ENCODE results near the gene CD300A. TPM values are rescaled to one million over a fixed set of nuclear protein-coding genes. Genes with fewer than 3 reads are reported as not detected.

CD300A gene
- total RNA-seq (10 to 100 TPM in 6 of 9 donors, 1 to 10 TPM in 3; 1.6 to 26.6 (median 15.1) TPM), polyA plus RNA-seq (10 to 100 TPM in 1 of 3 donors, 1 to 10 TPM in 2; 7.3 to 11.7 (median 8.5) TPM)
- long read RNA-seq, donor 1, partial matches to known transcripts, result 0 of 1 reads
- long read RNA-seq, donor 1, other reads (novel, unspliced or antisense), result 0 of 1 reads
- long read RNA-seq, donor 2, partial matches to known transcripts, result 0 of 2 reads
- long read RNA-seq, donor 2, other reads (novel, unspliced or antisense), result 0 of 2 reads
- long read RNA-seq, donor 3, result 0 reads
- long read RNA-seq, donor 4, transcript CD300A-202 (7 exons, 1,858 nt), result major isoform, 10 of 15 reads
- long read RNA-seq, donor 4, partial matches to known transcripts, result 1 of 15 reads
- long read RNA-seq, donor 4, other reads (novel, unspliced or antisense), result 2 of 15 reads
- long read RNA-seq, donor 5, transcript CD300A-202 (7 exons, 1,858 nt), result major isoform, 11 of 18 reads
- long read RNA-seq, donor 5, partial matches to known transcripts, result 0 of 18 reads
- long read RNA-seq, donor 5, other reads (novel, unspliced or antisense), result 4 of 18 reads
- long read RNA-seq, donor 6, transcript CD300A-202 (7 exons, 1,858 nt), result major isoform, 6 of 8 reads
- long read RNA-seq, donor 6, partial matches to known transcripts, result 0 of 8 reads
- long read RNA-seq, donor 6, other reads (novel, unspliced or antisense), result 2 of 8 reads
- long read RNA-seq, donor 7, result 0 reads
- long read RNA-seq, donor 8, partial matches to known transcripts, result 0 of 2 reads
- long read RNA-seq, donor 8, other reads (novel, unspliced or antisense), result 0 of 2 reads
- long read RNA-seq, donor 9, result 0 reads
- long read RNA-seq, donor 10, partial matches to known transcripts, result 0 of 1 reads
- long read RNA-seq, donor 10, other reads (novel, unspliced or antisense), result 0 of 1 reads

DNA sequence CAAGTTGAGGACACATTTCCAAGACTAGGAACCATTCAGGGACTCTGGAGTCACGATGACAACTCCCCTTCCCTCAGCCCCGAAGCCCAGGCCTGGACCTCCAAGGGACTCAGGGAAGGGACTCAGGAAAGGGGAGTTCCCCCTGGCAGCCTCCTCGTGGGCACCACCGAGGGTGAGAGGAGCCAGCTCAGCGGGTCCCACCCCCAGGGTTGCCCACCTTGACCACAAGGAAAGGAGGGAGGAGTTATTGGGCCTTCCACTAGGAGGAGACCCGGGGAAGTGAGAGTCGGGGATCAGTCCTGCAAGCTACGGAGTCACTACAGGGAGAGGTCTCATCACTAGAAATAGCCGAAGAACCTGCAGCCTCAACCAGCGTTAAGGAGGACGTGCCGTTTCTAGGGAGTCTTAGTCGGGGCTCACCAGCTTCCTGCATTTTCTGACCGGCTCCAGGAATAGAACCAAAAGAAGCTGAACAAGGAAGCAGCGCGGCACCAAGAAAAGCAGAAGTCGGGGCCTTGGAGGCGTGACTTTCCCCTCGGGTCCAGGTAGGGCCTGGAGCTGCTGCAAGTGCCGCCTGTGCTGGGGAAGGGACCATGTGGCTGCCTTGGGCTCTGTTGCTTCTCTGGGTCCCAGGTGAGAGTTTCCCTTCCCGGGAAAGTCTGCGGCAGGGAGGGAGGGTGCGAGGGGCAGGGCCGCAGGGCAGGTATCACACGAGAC is at the start of gene CD300A:
CD300A (plus strand) TSS at position 524 of the 717 bp plus-strand sequence; CDS start at position 594, 70 bp downstream.
- Histone ChIP-seq H3K4me3 (peak within 1 kb of the TSS in 1 of 4 donors; percentile 43), H3K27me3 (peaks cover 15% of the 10 kb centered on the region), H3K27ac (peak within 1 kb of the TSS; percentile 34 to 82 (median 41)), H3K4me1 (replicated peaks in 1 of 2) (no peaks in the 10 kb centered on the region), H3K36me3 (replicated peaks in 1 of 2) (no peaks in the 10 kb centered on the region), H3K9me3 (replicated peaks in 1 of 3) (no peaks in the 10 kb centered on the region)
- peak in 6 of 7 donors; percentile 38 to 71 (median 50) for DNase-seq
- intact Hi-C loops (cut with DNase I), result no loop called here
- WGBS, 4 donors, result 29 to 40% (median 31%) methylated on average over 23 to 25 of the region's 25 CpGs
- TF ChIP-seq POLR2A (IDR thresholded peaks at IDR 0.05), result no peak
- TF ChIP-seq, protein P1, sequence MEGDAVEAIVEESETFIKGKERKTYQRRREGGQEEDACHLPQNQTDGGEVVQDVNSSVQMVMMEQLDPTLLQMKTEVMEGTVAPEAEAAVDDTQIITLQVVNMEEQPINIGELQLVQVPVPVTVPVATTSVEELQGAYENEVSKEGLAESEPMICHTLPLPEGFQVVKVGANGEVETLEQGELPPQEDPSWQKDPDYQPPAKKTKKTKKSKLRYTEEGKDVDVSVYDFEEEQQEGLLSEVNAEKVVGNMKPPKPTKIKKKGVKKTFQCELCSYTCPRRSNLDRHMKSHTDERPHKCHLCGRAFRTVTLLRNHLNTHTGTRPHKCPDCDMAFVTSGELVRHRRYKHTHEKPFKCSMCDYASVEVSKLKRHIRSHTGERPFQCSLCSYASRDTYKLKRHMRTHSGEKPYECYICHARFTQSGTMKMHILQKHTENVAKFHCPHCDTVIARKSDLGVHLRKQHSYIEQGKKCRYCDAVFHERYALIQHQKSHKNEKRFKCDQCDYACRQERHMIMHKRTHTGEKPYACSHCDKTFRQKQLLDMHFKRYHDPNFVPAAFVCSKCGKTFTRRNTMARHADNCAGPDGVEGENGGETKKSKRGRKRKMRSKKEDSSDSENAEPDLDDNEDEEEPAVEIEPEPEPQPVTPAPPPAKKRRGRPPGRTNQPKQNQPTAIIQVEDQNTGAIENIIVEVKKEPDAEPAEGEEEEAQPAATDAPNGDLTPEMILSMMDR (IDR thresholded peaks at IDR 0.05), result no peak

GRCh38 chr17:74417178-74418045 is 49.0 kb upstream of the CD300A start:
- WGBS, 4 donors, result 67 to 81% (median 74%) methylated on average over 10 to 12 of the region's 12 CpGs

DNA sequence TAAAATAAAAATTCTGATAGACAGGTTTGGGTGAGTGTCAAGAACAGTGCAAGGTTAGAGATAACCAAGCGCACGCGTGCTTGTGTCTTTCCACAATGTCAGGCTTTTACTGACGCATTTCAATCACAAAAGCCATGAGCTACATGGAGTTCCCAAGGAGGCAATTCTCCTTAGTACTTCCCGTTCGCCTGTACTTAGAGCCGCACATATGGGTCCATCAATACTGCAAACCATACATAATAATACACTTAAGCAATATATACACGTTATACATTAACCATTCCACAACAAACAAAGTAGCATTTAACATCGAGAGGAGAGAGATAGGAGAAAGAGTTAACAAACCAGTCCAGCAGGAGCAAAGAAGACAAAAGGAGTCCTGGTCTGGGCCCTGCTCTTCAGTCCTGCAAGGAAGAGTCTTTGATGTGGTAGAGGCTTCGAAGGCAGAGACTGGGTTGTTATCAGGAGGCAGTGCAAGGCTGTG is 46.5 kb upstream of the CD300A start:
- no peak for DNase-seq
- Histone ChIP-seq H3K27me3 (no peaks in the 10 kb centered on the region), H3K4me1 (replicated peaks in 1 of 2) (no peaks in the 10 kb centered on the region), H3K27ac (no peak overlapping the region), H3K4me3 (no peak overlapping the region), H3K9me3 (replicated peaks in 1 of 3) (no peaks in the 10 kb centered on the region), H3K36me3 (replicated peaks in 1 of 2) (no peaks in the 10 kb centered on the region)
- TF ChIP-seq, protein P1 (IDR thresholded peaks at IDR 0.05), result no peak
- TF ChIP-seq POLR2A (IDR thresholded peaks at IDR 0.05), result no peak
- 86 to 90% (median 89%) methylated on average over 10 of the region's 10 CpGs for WGBS, 4 donors
- intact Hi-C loops (cut with DNase I), result no loop called here

More at GRCh38 chr17:74417178-74418045, 49.0 kb upstream of the CD300A start:
- Histone ChIP-seq H3K9me3 (replicated peaks in 1 of 3) (no peaks in the 10 kb centered on the region), H3K36me3 (replicated peaks in 1 of 2) (no peaks in the 10 kb centered on the region), H3K4me3 (no peak overlapping the region), H3K27me3 (no peaks in the 10 kb centered on the region), H3K27ac (no peak overlapping the region), H3K4me1 (replicated peaks in 1 of 2) (no peaks in the 10 kb centered on the region)
- TF ChIP-seq, protein P1 (IDR thresholded peaks at IDR 0.05), result no peak
- TF ChIP-seq POLR2A (IDR thresholded peaks at IDR 0.05), result no peak
- DNase-seq, result no peak
- intact Hi-C loops (cut with DNase I), result no loop called here

Measured in adrenal gland (tissue), 19 donors.